HG03097 (cell line): ENCODE results near the gene CBLN1.

ENCODE experiments used
- ATAC-seq: cut with Tn5 transposase; IDR thresholded peaks from one replicate; pipeline ENCODE4 v1.9.1; 2021; ENCODE audit not compliant: unreplicated experiment, low FRiP score

CBLN1 gene

GRCh38 chr16:49281480-49281842 lies at the start of gene CBLN1:
Gene CBLN1 (minus strand): TSS chr16:49281838. CDS start chr16:49281465, 373 bp downstream.
- ATAC-seq, result no peak

DNA sequence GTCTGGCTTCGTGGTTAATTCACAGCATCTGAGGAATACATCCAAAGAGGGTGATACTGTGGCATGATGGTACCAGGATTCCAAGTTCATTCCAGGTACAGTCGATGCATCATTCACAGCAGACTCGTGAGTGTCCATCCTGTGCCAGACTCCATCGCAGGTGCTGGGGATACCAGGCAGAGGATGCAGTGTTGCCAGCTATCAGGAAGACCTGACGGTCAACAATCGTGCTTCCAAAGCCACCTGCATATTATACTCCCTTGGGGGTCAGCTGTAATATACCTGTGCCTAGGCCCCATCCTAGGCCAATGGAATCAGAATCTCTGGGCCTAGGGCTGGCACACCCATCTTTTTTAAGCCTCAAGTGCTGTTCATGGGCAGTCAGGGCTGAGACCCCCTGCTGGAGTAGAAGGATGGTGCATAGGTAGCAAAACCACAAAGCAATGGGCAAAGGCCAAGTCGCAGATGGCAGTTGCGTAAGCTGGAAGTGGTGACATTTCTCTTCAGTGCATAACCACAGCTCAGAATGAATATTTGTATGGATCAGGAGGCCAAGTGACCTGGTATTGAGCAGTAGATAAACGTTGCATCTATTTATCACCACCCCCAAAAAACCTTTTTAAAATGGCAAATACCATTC lies 49.0 kb upstream of the CBLN1 start:
- no peak for ATAC-seq

DNA sequence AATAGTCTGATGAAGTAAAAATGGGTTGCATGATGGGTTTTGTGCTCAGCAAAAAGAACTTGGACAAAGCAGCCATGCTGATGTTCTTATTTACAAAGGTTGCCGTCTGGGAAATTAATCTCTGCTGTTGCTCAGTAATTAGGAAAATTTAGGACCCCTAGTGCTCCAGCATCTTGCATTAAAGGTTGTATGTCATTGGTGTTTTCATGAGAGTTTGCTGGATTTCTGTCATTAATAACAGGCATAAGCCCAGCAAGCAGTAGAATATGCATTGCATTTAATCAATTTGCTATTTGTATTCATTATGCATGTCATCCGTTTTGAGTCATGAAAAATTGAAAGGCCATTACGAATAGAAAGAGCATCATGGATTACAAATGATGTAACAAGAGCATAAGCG lies 46.7 kb upstream of the CBLN1 start:
- no peak for ATAC-seq

GRCh38 chr16:49327466-49327865 lies 45.8 kb upstream of the CBLN1 start:
- no peak for ATAC-seq

GRCh38 chr16:49324703-49325102 lies 43.1 kb upstream of the CBLN1 start:
- no peak for ATAC-seq

DNA sequence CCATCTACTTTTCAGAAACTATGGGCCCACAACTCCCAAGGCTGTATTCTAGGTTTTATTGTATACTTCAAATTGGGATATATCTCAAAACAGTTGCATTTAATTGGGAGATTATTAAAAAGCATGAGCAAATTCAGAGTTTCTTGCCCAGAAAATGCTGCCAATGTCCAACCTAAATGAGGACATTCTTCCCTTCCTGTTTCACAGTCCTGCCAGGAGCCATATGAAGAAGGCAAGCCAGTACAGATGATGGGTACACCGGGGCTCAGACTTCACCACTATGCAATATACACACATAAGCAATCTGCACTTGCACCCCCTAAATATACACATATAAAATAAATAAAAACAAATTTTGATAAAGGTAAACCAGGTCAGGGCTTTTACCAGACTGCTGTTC lies 34.0 kb upstream of the CBLN1 start:
- no peak for ATAC-seq

- no peak for ATAC-seq
These were observed 30.8 kb upstream of the CBLN1 start for GRCh38 chr16:49312389-49312985.

DNA sequence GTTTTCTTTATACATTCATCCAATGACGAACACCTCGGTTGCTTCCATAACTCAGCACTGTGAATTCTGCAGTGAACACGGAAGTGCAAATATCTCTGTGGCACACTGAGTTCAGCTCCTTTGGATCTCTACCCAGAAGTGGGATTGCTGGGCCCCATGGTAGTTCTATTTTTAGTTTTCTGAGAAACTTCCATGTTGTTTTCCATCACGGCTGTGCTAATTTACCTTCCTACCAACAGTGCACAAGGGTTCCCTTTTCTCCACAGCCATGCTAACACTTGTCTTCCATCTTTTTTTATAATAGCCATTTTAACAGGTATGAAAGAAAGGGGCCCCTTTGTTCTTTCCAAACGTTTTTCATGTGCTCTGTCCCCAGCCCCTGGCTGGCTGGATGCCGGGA lies 30.2 kb upstream of the CBLN1 start:
- no peak for ATAC-seq

GRCh38 chr16:49307176-49307575 lies 25.5 kb upstream of the CBLN1 start:
- ATAC-seq, result no peak

- ATAC-seq, result no peak
These were observed 23.8 kb upstream of the CBLN1 start for GRCh38 chr16:49305406-49305805.

GRCh38 chr16:49292413-49292812 lies 10.8 kb upstream of the CBLN1 start:
- no peak for ATAC-seq

- no peak for ATAC-seq
These were observed 5.9 kb upstream of the CBLN1 start for GRCh38 chr16:49287572-49287971.

DNA sequence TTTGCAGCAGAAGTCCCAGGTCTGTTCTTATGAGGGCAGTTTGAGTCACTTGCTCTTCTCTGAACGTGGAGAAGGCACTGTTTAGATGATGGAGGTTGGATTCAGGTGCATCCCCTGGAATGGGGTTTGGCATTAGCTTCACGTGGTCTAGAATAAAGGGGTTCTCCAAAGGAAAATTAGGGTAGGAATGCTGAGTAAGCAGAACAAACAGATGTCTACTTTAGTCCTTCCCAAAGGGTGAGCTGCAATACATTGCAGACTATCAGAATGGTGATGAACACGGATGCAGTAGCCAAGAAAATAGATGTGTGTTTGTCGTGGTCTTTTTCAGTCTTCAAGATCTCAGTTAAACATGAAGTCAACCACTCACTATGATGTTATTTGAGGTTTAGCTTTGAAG lies 3.3 kb upstream of the CBLN1 start:
- ATAC-seq, result no peak

GRCh38 chr16:49283376-49284049 lies 1.9 kb upstream of the CBLN1 start:
- no peak for ATAC-seq

- ATAC-seq, result no peak
These were observed 1.2 kb upstream of the CBLN1 start for GRCh38 chr16:49282690-49283375.

GRCh38 chr16:49281843-49282642 lies 405 bp upstream of the CBLN1 start:
- ATAC-seq, result no peak

- no peak for ATAC-seq
These were observed 732 bp downstream of the CBLN1 start for GRCh38 chr16:49280841-49281371.

GRCh38 chr16:49280105-49280741 lies 1.4 kb downstream of the CBLN1 start:
- ATAC-seq, result no peak

- no peak for ATAC-seq
These were observed 2.5 kb downstream of the CBLN1 start for GRCh38 chr16:49278944-49279725.

GRCh38 chr16:49278567-49278827 lies 3.1 kb downstream of the CBLN1 start:
- ATAC-seq, result no peak
